Endodermal cell (in vitro differentiated cells): ENCODE results near the gene TSHZ2. TPM values are rescaled to one million over a fixed set of nuclear protein-coding genes. Genes with fewer than 3 reads are reported as not detected.

ENCODE experiments used
- DNase-seq: peaks from one replicate; pipeline ENCODE4 v3.0.0-alpha.2; 2017
- H3K27ac ChIP-seq: 2 replicates; pipeline ENCODE4 v1.5.1; 2013; ENCODE audit warnings: mild to moderate bottlenecking, low read depth, low read length, moderate library complexity
- H3K27me3 ChIP-seq: 2 replicates; pipeline ENCODE4 v1.6.1; 2013; ENCODE audit warnings: mild to moderate bottlenecking, low read length, moderate library complexity; ENCODE audit not compliant: insufficient read depth, control insufficient read depth, poor library complexity, severe bottlenecking
- H3K36me3 ChIP-seq: 2 replicates; pipeline ENCODE4 v1.7.0; 2013; ENCODE audit warnings: mild to moderate bottlenecking, low read length, moderate library complexity; ENCODE audit not compliant: control insufficient read depth, insufficient read depth
- H3K4me1 ChIP-seq: one replicate; pipeline ENCODE4 v1.7.0; 2013; ENCODE audit warnings: low read length; ENCODE audit not compliant: control insufficient read depth, insufficient read depth
- H3K4me3 ChIP-seq: 2 replicates; pipeline ENCODE4 v1.5.1; 2013; ENCODE audit warnings: mild to moderate bottlenecking, low read length, moderate library complexity
- H3K9ac ChIP-seq: 2 replicates; pipeline ENCODE4 v1.6.1; 2013; ENCODE audit warnings: mild to moderate bottlenecking, low read length, moderate library complexity; ENCODE audit not compliant: poor library complexity, severe bottlenecking; ENCODE audit errors: extremely low read depth
- H3K9me3 ChIP-seq: 2 replicates; pipeline ENCODE4 v1.6.1; 2013; ENCODE audit warnings: mild to moderate bottlenecking, low read length, moderate library complexity; ENCODE audit not compliant: control insufficient read depth
- H3K27ac Mint-ChIP-seq: 2 replicates; pipeline ENCODE4 v1.8.0; 2020; ENCODE audit warnings: mixed read lengths
- H3K27me3 Mint-ChIP-seq: 2 replicates; pipeline ENCODE4 v1.8.0; 2021; ENCODE audit warnings: mild to moderate bottlenecking, mixed read lengths; ENCODE audit not compliant: insufficient read depth
- H3K36me3 Mint-ChIP-seq: 2 replicates; pipeline ENCODE4 v1.8.0; 2020; ENCODE audit warnings: low read depth, mixed read lengths
- H3K4me1 Mint-ChIP-seq: 2 replicates; pipeline ENCODE4 v1.8.0; 2020; ENCODE audit warnings: mixed read lengths
- H3K4me3 Mint-ChIP-seq: 2 replicates; pipeline ENCODE4 v1.8.0; 2020; ENCODE audit warnings: mild to moderate bottlenecking, moderate library complexity, mixed read lengths
- H3K9me3 Mint-ChIP-seq: 2 replicates; pipeline ENCODE4 v1.8.0; 2020; ENCODE audit warnings: mild to moderate bottlenecking, mixed read lengths
- CTCF ChIP-seq: fragments of 200-600 bp; sonication (generic); conservative IDR thresholded peaks from 2 replicates; pipeline ENCODE4 v1.5.0; 2021; ENCODE audit warnings: antibody characterized with exemption, mild to moderate bottlenecking
- WGBS, 2 experiments: methylation state at CpG; one replicate each; pipeline versions ENCODE4 v1.1.5 to v1.1.7; 2013; ENCODE audit warnings: missing lambda C conversion rate in 2 of 2, mixed read lengths in 1 of 2; ENCODE audit not compliant: insufficient coverage in 1 of 2, insufficient read length in 1 of 2; 5-methylcytosine and 5-hydroxymethylcytosine counted together
- total RNA-seq, 2 donors: library from RNA; stranded (reverse); fragmentation: NEBNext Ultra II Directional in 1 of 2; extraction: Animal tissue kit (Norgen Biotek cat#: 25700) in 1 of 2; gene quantifications; 2 replicates in 1 of 2; 3 replicates in 1 of 2; pipeline ENCODE4 v1.2.1, GENCODE V29; 2021

The TSHZ2 gene
- total RNA-seq, 2 donors from 2014 or later = 0.07 to 0.31 TPM

GRCh38 chr20:53338716-53339115 is 366.6 kb downstream of the TSHZ2 start:
- Histone ChIP-seq H3K9ac (no peak overlapping the region), H3K4me3 (no peak overlapping the region), H3K36me3 (no peaks in the 10 kb centered on the region), H3K27me3 (no peaks in the 10 kb centered on the region), H3K4me1 (no peaks in the 10 kb centered on the region), H3K9me3 (no peaks in the 10 kb centered on the region), H3K27ac (no peak overlapping the region)
- no peaks in the 10 kb centered on the region for H3K27me3 Mint-ChIP-seq
- TF ChIP-seq CTCF = no peak
- H3K4me1 Mint-ChIP-seq = no peaks in the 10 kb centered on the region
- no peak overlapping the region for H3K4me3 Mint-ChIP-seq
- DNase-seq = no peak
- H3K27ac Mint-ChIP-seq = no peak overlapping the region
- 81 to 84% methylated on average over 4 of the region's 4 CpGs for WGBS, 2 experiments
- H3K9me3 Mint-ChIP-seq = no peaks in the 10 kb centered on the region
- no peaks in the 10 kb centered on the region for H3K36me3 Mint-ChIP-seq

GRCh38 chr20:53342429-53342828 is 370.3 kb downstream of the TSHZ2 start:
- H3K9me3 Mint-ChIP-seq = no peaks in the 10 kb centered on the region
- no peak for TF ChIP-seq CTCF
- no peak for DNase-seq
- H3K4me3 Mint-ChIP-seq = no peak overlapping the region
- H3K27me3 Mint-ChIP-seq = no peaks in the 10 kb centered on the region
- H3K4me1 Mint-ChIP-seq = no peaks in the 10 kb centered on the region
- H3K36me3 ChIP-seq = no peaks in the 10 kb centered on the region
- no peaks in the 10 kb centered on the region for H3K4me1 ChIP-seq
- no peak overlapping the region for H3K9ac ChIP-seq
- H3K4me3 ChIP-seq = no peak overlapping the region
- no peak overlapping the region for H3K27ac ChIP-seq
- H3K27me3 ChIP-seq = no peaks in the 10 kb centered on the region
- 65 to 83% methylated on average over 2 to 6 of the region's 6 CpGs for WGBS, 2 experiments
- H3K36me3 Mint-ChIP-seq = no peaks in the 10 kb centered on the region
- no peak overlapping the region for H3K27ac Mint-ChIP-seq
- H3K9me3 ChIP-seq = no peaks in the 10 kb centered on the region

GRCh38 chr20:53343448-53343847 is 371.3 kb downstream of the TSHZ2 start:
- Mint-ChIP-seq H3K36me3 (no peaks in the 10 kb centered on the region), H3K27ac (no peak overlapping the region), H3K9me3 (no peaks in the 10 kb centered on the region), H3K4me3 (no peak overlapping the region), H3K4me1 (no peaks in the 10 kb centered on the region), H3K27me3 (no peaks in the 10 kb centered on the region)
- no peaks in the 10 kb centered on the region for H3K4me1 ChIP-seq
- H3K4me3 ChIP-seq = no peak overlapping the region
- H3K27ac ChIP-seq = no peak overlapping the region
- no peak for DNase-seq
- TF ChIP-seq CTCF = no peak
- H3K9me3 ChIP-seq = no peaks in the 10 kb centered on the region
- H3K27me3 ChIP-seq = no peaks in the 10 kb centered on the region
- H3K36me3 ChIP-seq = no peaks in the 10 kb centered on the region
- WGBS, 2 experiments = 90 to 95% methylated on average over 4 to 6 of the region's 6 CpGs
- no peak overlapping the region for H3K9ac ChIP-seq
